WI38 (cell line): ENCODE data around the gene RNH1.

ENCODE experiments used
- H3K4me3 ChIP-seq: 2 replicates; pipeline ENCODE4 v1.5.1; 2011; ENCODE audit warnings: low read depth, mild to moderate bottlenecking, control low read depth, low read length
- CTCF ChIP-seq: IDR thresholded peaks from 2 replicates; pipeline ENCODE4 v1.5.1; 2012; ENCODE audit warnings: low read depth, mild to moderate bottlenecking, control low read depth, low read length

Gene RNH1

GRCh38 chr11:551596-551995 is 44.6 kb upstream of the RNH1 start:
- no peak for TF ChIP-seq CTCF
- no peak overlapping the region for H3K4me3 ChIP-seq

GRCh38 chr11:551131-551530 is 44.1 kb upstream of the RNH1 start:
- no peak for TF ChIP-seq CTCF
- H3K4me3 ChIP-seq = no peak overlapping the region

- TF ChIP-seq CTCF = no peak
- H3K4me3 ChIP-seq = no peak overlapping the region
Observed at GRCh38 chr11:550746-551085, 43.7 kb upstream of the RNH1 start.

GRCh38 chr11:550021-550745 is 43.1 kb upstream of the RNH1 start:
- no peak overlapping the region for H3K4me3 ChIP-seq
- no peak for TF ChIP-seq CTCF

- no peak overlapping the region for H3K4me3 ChIP-seq
- TF ChIP-seq CTCF = no peak
Observed at GRCh38 chr11:548700-549603, 41.9 kb upstream of the RNH1 start.

GRCh38 chr11:545171-545570 is 38.1 kb upstream of the RNH1 start:
- H3K4me3 ChIP-seq = no peak overlapping the region
- TF ChIP-seq CTCF = no peak

GRCh38 chr11:544817-545166 is 37.8 kb upstream of the RNH1 start:
- TF ChIP-seq CTCF = no peak
- H3K4me3 ChIP-seq = no peak overlapping the region
